Fibroblast of pulmonary artery (primary cell): ENCODE measurements around the gene MOGAT3.

Source experiments
- DNase-seq: peaks from one replicate; pipeline ENCODE4 v3.0.0-alpha.2; 2010; ENCODE audit warnings: low read depth
- H3K4me3 ChIP-seq: replicated peaks from 2 replicates; pipeline ENCODE4 v1.5.1; 2011; ENCODE audit warnings: low read depth, mild to moderate bottlenecking, control low read depth, low read length, moderate library complexity
- CTCF ChIP-seq: IDR thresholded peaks from 2 replicates; pipeline ENCODE4 v1.5.1; 2011; ENCODE audit warnings: mild to moderate bottlenecking, control low read depth, low read length, inconsistent platforms; ENCODE audit errors: missing control alignments

MOGAT3 gene

GRCh38 chr7:101186844-101187428, 13.9 kb downstream of the MOGAT3 start:
- no peak for TF ChIP-seq CTCF
- no peak overlapping the region for H3K4me3 ChIP-seq
- no peak for DNase-seq

- H3K4me3 ChIP-seq: no peak overlapping the region
- no peak for TF ChIP-seq CTCF
- no peak for DNase-seq
These were observed 14.6 kb downstream of the MOGAT3 start for GRCh38 chr7:101186194-101186593.

GRCh38 chr7:101185258-101185839, 15.5 kb downstream of the MOGAT3 start:
- no peak for DNase-seq
- TF ChIP-seq CTCF: no peak
- H3K4me3 ChIP-seq: no peak overlapping the region

GRCh38 chr7:101180130-101180755, 20.6 kb downstream of the MOGAT3 start, which contains the start of gene NAT16:
Gene NAT16 (minus strand): TSS chr7:101180293. CDS start chr7:101174807, 5,486 bp downstream.
- no peak for TF ChIP-seq CTCF
- DNase-seq: no peak
- H3K4me3 ChIP-seq: no peak within 1 kb of the TSS

- DNase-seq: no peak
- H3K4me3 ChIP-seq: no peak overlapping the region
- no peak for TF ChIP-seq CTCF
These were observed 21.1 kb downstream of the MOGAT3 start for GRCh38 chr7:101179713-101180112.

GRCh38 chr7:101179117-101179516, 21.7 kb downstream of the MOGAT3 start:
- no peak for DNase-seq
- H3K4me3 ChIP-seq: no peak overlapping the region
- TF ChIP-seq CTCF: no peak

GRCh38 chr7:101177644-101178043, 23.2 kb downstream of the MOGAT3 start:
- DNase-seq: peak; percentile 77
- TF ChIP-seq CTCF: no peak
- no peak overlapping the region for H3K4me3 ChIP-seq
